HepG2 (cell line): ENCODE data around the gene RETN. TPM values are rescaled to one million over a fixed set of nuclear protein-coding genes. Genes with fewer than 3 reads are reported as not detected.

Source experiments
- ATAC-seq: fragments of 200-7000 bp; cut with Tn5 transposase; 3 replicates; pipeline ENCODE4 v1.9.1; 2020; ENCODE audit warnings: mild to moderate bottlenecking, moderate library complexity
- BruUV-seq: library from RNA; stranded (reverse); fragments of 400-500 nt; replicated peaks from 2 replicates; lab custom pipeline; 2021; lab: Mats Ljungman, UMichigan
- CTCF ChIA-PET: fragments of 300-600 bp; formaldehyde crosslinking; extraction: SDS; loops from one replicate; lab custom pipeline; 2021; ENCODE audit warnings: low total read pairs, inconsistent platforms, low intra/inter-chr PET ratio; lab: Yijun Ruan, JAX
- POLR2A ChIA-PET: fragments of 350-600 bp; sonication (Branson Sonifier 250); formaldehyde crosslinking; loops from one replicate; lab custom pipeline; 2020; ENCODE audit warnings: antibody characterized with exemption, inconsistent platforms; lab: Yijun Ruan, JAX
- DNase-seq: peaks from one replicate; pipeline ENCODE4 v3.0.0-alpha.2; 2015; ENCODE audit warnings: low spot score
- FAIRE-seq: peaks from 3 replicates; lab custom pipeline; 2011; peaks lifted over from hg19 to GRCh38; lab: Jason Lieb, UNC
- H2AFZ ChIP-seq: one replicate; pipeline ENCODE4 v1.6.1; 2011; ENCODE audit warnings: low read length, inconsistent platforms
- H3K27ac ChIP-seq: fragments of 300-600 bp; 3 replicates; pipeline ENCODE4 v1.8.0; 2011; ENCODE audit warnings: mixed run types, mild to moderate bottlenecking, mixed read lengths, low read length, inconsistent platforms; ENCODE audit not compliant: insufficient read depth; ENCODE audit errors: extremely low read length
- H3K27me3 ChIP-seq, 2 experiments: fragments of 200-600 bp in 1 of 2; 2 replicates in 1 of 2; 3 replicates in 1 of 2; pipeline versions ENCODE4 v1.6.0 to v1.8.0; 2011; ENCODE audit warnings: low read length in 2 of 2, mild to moderate bottlenecking in 2 of 2, moderate library complexity in 2 of 2, inconsistent platforms in 1 of 2; ENCODE audit not compliant: insufficient read depth in 2 of 2, control insufficient read depth in 1 of 2
- H3K36me3 ChIP-seq, 2 experiments: fragments of 200-600 bp in 1 of 2; replicated peaks in 1 of 2; 2 replicates in 1 of 2; 3 replicates in 1 of 2; pipeline versions ENCODE4 v1.5.1 to v1.8.0; 2011; ENCODE audit warnings: low read length in 2 of 2, inconsistent platforms in 1 of 2; ENCODE audit not compliant: insufficient read depth in 2 of 2, control insufficient read depth in 1 of 2
- H3K4me1 ChIP-seq: 2 replicates; pipeline ENCODE4 v1.5.1; 2012; ENCODE audit warnings: low read length, inconsistent platforms; ENCODE audit not compliant: insufficient read depth
- H3K4me2 ChIP-seq: 2 replicates; pipeline ENCODE4 v1.6.0; 2011; ENCODE audit warnings: low read depth, low read length, inconsistent platforms
- H3K4me3 ChIP-seq, 3 experiments: fragments of 200-600 bp in 1 of 3; sonication (generic), shearing (Covaris generic) in 1 of 3; replicated peaks in 1 of 3; 2 replicates each; pipeline ENCODE4 v1.5.1; 2011 to 2016; ENCODE audit warnings: low read length in 3 of 3, inconsistent platforms in 2 of 3, low read depth in 2 of 3, mild to moderate bottlenecking in 2 of 3, control low read depth in 1 of 3, mixed read lengths in 1 of 3; ENCODE audit not compliant: insufficient read depth in 1 of 3
- H3K79me2 ChIP-seq: one replicate; pipeline ENCODE4 v1.6.1; 2011; ENCODE audit warnings: low read length, inconsistent platforms; ENCODE audit not compliant: insufficient read depth
- H3K9ac ChIP-seq: 2 replicates; pipeline ENCODE4 v1.6.0; 2011; ENCODE audit warnings: mild to moderate bottlenecking, low read depth, low read length, inconsistent platforms; ENCODE audit not compliant: insufficient read depth
- H3K9me3 ChIP-seq: 2 replicates; pipeline ENCODE4 v1.5.1; 2012; ENCODE audit warnings: mild to moderate bottlenecking, low read length
- H4K20me1 ChIP-seq: 2 replicates; pipeline ENCODE4 v1.6.0; 2011; ENCODE audit warnings: inconsistent platforms, mild to moderate bottlenecking, low read length, moderate library complexity; ENCODE audit not compliant: insufficient read depth
- AGO2 ChIP-seq: fragments of 200-400 bp; formaldehyde crosslinking; optimal IDR thresholded peaks from 2 replicates; pipeline ENCODE3; 2017; ENCODE audit warnings: mild to moderate bottlenecking, low read depth, low read length, moderate library complexity
- HMGA1 ChIP-seq: sonication (generic); formaldehyde crosslinking; conservative IDR thresholded peaks from 2 replicates; pipeline ENCODE4 v1.4.0; 2020; ENCODE audit warnings: missing genetic modification reagents
- REL ChIP-seq: sonication (generic); formaldehyde crosslinking; conservative IDR thresholded peaks from 2 replicates; pipeline ENCODE4 v1.8.0; 2022; ENCODE audit warnings: mild to moderate bottlenecking, missing genetic modification reagents, moderate library complexity
- ZNF256 ChIP-seq: sonication (generic); formaldehyde crosslinking; conservative IDR thresholded peaks from 2 replicates; pipeline ENCODE4 v1.4.0; 2020; ENCODE audit warnings: missing genetic modification reagents
- ZNF792 ChIP-seq: IDR thresholded peaks from 2 replicates; pipeline ENCODE4 v1.6.1; 2016
- WGBS: methylation state at CpG from one replicate; pipeline ENCODE4 v1.1.6; 2017; ENCODE audit warnings: low lambda C conversion rate; 5-methylcytosine and 5-hydroxymethylcytosine counted together
- in situ Hi-C: cut with HindIII; loops from 2 replicates; pipeline ENCODE4 v1.10.0; 2017; ENCODE audit warnings: low pct_unique_long_range_greater_than_20kb; ENCODE audit not compliant: extremely low pct_ligation_motif_present
- intact Hi-C: fragments of 100-400 bp; cut with micrococcal nuclease; formaldehyde crosslinking; loops from one replicate; pipeline ENCODE4 v1.10.0; 2022; ENCODE audit not compliant: unreplicated experiment
- polyA plus RNA-seq, 8 experiments: library from polyadenylated mRNA; depleted of rRNA in 3 of 8; stranded (reverse) in 7 of 8; unstranded in 1 of 8; fragments of >200 nt; fragmentation: Illumina TruSeq in 4 of 8; extraction: Trizol in 4 of 8; gene quantifications; 2 replicates each; pipeline versions ENCODE4 v1.2.1 to v1.2.3, GENCODE V29; 2011 to 2016; ENCODE audit warnings: low read depth in 4 of 8, missing spikeins in 1 of 8, mixed read lengths in 1 of 8; ENCODE audit not compliant: insufficient read depth in 1 of 8
- total RNA-seq, 5 experiments: library from RNA; depleted of rRNA; stranded (reverse); fragments of >200 nt; fragmentation: Illumina TruSeq; extraction: Trizol; gene quantifications; 2 replicates each; pipeline ENCODE4 v1.2.3, GENCODE V29; 2016; ENCODE audit warnings: low read depth in 1 of 5

The RETN gene
- total and polyA plus RNA-seq, 2 of the 13 experiments (the other 11 are each of a cell fraction or from before 2014, with no cell fraction given): not detected

GRCh38 chr19:7642295-7643030, 26.4 kb upstream of the RETN start:
- H4K20me1 ChIP-seq: no peaks in the 10 kb centered on the region; the same call in 1 of the 2 replicates
- H2AFZ ChIP-seq: no peak overlapping the region
- H3K9ac ChIP-seq: no peak overlapping the region
- peaks cover 5% of the 10 kb centered on the region for H3K79me2 ChIP-seq
- no peak for TF ChIP-seq REL (CRISPR knock-in tag)
- peak; percentile 66 for TF ChIP-seq AGO2
- H3K9me3 ChIP-seq: no peaks in the 10 kb centered on the region
- ChIA-PET CTCF (no interaction called here), POLR2A (no interaction called here)
- no peak overlapping the region for H3K4me3 ChIP-seq
- H3K36me3 ChIP-seq: no peaks in the 10 kb centered on the region; a peak in 1 of 5 replicates
- in situ Hi-C loops: no loop called here
- H3K4me2 ChIP-seq: no peak overlapping the region
- DNase-seq (no peak), ATAC-seq (no peak), FAIRE-seq (no peak)
- WGBS: 97% methylated on average over 22 of the region's 27 CpGs
- no peak overlapping the region for H3K27ac ChIP-seq
- H3K27me3 ChIP-seq: no peaks in the 10 kb centered on the region; a peak in 1 of 5 replicates
- intact Hi-C loops: no loop called here
- H3K4me1 ChIP-seq: peaks cover 8% of the 10 kb centered on the region
- no TSS peak for BruUV-seq

GRCh38 chr19:7643031-7643415, 25.8 kb upstream of the RETN start:
- WGBS: over 99% methylated on average over 8 of the region's 8 CpGs
- CTCF ChIA-PET: no interaction called here

More at GRCh38 chr19:7643031-7643415, 25.8 kb upstream of the RETN start:
- Histone ChIP-seq H3K79me2 (no peaks in the 10 kb centered on the region), H3K27ac (no peak overlapping the region), H3K9me3 (no peaks in the 10 kb centered on the region), H3K4me2 (no peak overlapping the region), H3K36me3 (no peaks in the 10 kb centered on the region; a peak in 1 of 5 replicates), H3K9ac (no peak overlapping the region), H3K27me3 (no peaks in the 10 kb centered on the region), H3K4me1 (peaks cover 3% of the 10 kb centered on the region), H2AFZ (no peak overlapping the region), H3K4me3 (no peak overlapping the region), H4K20me1 (no peaks in the 10 kb centered on the region; the same call in 1 of the 2 replicates)
- DNase-seq: no peak
- intact Hi-C loops (no loop called here), in situ Hi-C loops (no loop called here)
- no peak for FAIRE-seq
- POLR2A ChIA-PET: no interaction called here
- BruUV-seq: no TSS peak
- ATAC-seq: no peak
- TF ChIP-seq ZNF256 (CRISPR knock-in tag) (no peak), HMGA1 (CRISPR knock-in tag) (no peak), ZNF792 (CRISPR knock-in tag) (no peak)
